ENCODE data around the gene ANKRD39.
A peak's percentile ranks its signal among the peaks of the same experiment; 100 is the strongest.
"Not testable (repeated sequence)": the region's sequence is repeated elsewhere in the genome, so short reads cannot be mapped to it uniquely, and the experiment has no call there.

The ANKRD39 gene

GRCh38 chr2:96869822-96870625 is 12.2 kb upstream of the ANKRD39 start, which contains the start of gene SEMA4C:
TSS of gene SEMA4C (minus strand) at chr2:96870080. CDS start at chr2:96867886, 2,194 bp downstream.
- DNase-seq, result peak; percentile 71

DNA sequence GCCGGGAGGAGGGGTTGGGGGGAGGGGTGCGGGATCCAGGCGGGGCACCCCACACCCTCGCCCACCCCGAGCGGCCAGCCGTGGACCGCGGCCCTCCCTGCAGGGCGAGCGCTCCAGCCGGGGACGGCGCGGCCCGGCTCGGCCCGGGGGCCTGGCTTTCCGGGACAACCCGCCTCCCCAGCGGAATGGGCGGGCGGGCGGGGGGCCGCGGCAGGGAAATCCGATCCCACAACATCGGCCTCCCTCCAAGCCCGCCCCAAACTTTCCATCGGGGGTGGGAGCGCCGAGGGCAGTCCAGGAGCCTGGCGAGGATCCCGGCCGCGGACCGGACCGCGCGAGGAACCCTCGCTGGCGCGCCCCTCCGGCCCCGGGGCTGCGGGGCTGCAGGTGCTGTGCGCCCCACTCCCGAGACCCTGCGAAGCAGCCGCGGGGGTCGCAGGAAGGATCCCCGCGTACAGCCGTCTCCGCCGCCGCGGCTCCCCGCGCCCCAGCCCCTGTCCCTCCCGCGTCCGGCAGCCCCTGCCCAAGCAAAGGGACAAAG is 11.5 kb upstream of the ANKRD39 start:
- peak; percentile 53 for DNase-seq

DNA sequence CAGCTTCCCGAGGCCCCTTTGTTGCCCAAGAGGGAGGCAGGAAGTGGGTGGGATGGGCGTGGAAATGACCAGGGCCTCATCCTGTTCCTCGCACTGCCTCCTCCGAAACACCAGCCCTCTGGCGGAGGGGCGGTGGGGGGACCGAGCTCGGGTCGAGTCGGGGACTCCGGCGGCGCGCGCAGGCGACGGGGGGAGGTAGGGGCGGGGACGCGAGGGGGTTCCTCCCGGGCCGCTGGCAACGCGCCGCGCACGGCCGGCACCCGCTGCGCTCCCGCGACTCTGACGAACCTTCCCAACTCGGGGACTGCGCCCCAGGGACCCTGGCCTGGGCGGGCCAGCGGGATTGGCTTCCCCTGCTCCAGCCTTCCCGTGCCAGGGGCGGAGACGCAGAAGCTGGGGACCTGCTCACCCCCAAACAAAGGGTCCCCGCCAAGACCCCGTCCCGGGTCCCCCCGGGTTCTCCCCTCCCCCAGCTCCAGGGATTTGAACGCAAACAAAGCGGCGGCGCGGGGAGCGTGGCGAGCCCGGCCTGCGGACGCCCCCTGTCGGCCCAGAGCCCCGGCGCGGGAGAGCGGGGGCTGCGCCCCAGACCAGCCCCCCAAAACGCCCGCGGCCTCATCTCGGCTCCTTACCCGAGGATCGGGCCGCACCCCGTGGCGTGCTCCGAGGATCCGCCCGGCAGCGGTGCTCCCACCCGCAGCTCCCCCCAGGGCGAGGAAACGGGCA is 10.9 kb upstream of the ANKRD39 start:
- peak; percentile 84 for DNase-seq

DNA sequence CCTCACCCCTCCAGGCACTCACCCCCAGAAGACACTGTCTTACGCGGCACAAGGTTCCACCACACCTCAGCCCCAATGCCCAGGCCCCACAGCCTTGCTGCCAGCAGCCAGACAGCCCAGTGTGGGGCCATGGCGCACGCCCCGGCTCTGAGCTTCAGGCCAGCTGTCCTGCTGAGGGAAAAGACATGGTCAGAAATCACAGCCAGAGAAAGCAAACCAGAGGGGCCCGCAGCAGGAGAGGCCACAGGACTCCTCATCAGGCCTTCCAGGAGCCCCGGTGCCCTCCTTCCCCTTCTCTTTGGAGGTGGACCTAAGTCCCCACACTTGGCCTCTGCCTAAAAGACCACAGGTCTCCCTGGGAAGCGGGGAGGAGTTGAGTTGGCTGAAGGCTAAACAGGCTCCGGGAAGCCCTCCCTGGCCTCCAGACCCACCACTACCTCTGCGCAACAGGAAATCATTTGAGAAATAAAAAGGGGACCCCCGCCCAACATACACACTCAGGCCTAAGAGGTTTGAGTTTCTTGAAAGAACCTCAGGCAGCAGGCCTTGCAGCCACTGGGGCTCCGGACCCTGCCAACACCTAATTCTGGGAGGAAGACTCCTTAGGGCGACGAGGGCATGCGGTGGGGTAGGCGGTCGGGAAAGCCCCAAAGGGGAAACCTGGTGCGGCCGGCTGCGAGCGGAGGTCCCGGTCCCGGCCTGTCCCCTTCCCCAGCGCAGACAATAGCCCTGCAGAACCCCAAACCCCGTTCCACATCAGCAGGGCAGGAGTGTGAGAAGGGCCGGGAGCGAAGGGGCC is 10.1 kb upstream of the ANKRD39 start:
- DNase-seq, result no peak

- no peak for DNase-seq
Measured at GRCh38 chr2:96866986-96867755, 9.4 kb upstream of the ANKRD39 start.

DNA sequence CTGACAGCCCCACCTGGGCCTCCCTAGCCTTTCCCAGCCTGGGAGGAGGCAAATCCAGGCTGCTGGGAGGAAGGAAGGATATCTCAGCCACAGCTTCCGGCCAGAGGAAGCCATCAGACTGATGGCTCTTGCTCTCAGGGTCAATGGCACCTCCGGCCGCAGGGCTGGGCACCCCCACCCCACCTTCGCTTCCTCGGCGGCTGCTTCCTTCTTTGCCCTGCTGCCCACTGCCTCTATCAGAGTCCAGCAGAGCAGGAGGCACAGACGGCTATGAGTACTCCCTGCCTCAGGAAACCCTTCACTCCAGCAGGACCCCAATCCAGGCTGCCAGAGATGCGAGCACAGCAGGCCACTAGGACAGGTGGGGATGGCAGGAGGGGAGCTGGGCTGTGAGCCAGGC is 8.8 kb upstream of the ANKRD39 start:
- no peak for DNase-seq

GRCh38 chr2:96866149-96866548 is 8.3 kb upstream of the ANKRD39 start:
- no peak for DNase-seq

DNA sequence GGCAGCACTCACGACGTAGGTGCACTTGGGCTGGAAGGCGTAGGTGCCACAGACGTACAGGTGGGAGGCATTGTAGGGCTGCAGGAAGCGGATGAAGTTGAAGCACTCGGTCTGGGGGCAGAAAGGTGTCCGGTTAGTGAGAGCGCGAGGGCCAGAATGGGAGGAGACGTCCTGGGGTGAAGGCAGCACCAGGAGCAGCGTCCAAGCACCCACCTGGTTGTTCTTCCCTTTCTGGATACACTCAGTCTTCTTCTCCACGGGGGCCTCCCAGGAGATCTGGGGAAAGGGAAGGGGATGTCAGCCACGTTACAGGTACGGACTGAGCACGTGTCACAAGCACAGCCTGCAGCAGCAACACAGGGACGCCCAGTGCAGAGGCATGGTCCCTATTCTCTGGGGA is 7.8 kb upstream of the ANKRD39 start:
- DNase-seq, result no peak

GRCh38 chr2:96864343-96865091 is 6.7 kb upstream of the ANKRD39 start:
- no peak for DNase-seq

DNA sequence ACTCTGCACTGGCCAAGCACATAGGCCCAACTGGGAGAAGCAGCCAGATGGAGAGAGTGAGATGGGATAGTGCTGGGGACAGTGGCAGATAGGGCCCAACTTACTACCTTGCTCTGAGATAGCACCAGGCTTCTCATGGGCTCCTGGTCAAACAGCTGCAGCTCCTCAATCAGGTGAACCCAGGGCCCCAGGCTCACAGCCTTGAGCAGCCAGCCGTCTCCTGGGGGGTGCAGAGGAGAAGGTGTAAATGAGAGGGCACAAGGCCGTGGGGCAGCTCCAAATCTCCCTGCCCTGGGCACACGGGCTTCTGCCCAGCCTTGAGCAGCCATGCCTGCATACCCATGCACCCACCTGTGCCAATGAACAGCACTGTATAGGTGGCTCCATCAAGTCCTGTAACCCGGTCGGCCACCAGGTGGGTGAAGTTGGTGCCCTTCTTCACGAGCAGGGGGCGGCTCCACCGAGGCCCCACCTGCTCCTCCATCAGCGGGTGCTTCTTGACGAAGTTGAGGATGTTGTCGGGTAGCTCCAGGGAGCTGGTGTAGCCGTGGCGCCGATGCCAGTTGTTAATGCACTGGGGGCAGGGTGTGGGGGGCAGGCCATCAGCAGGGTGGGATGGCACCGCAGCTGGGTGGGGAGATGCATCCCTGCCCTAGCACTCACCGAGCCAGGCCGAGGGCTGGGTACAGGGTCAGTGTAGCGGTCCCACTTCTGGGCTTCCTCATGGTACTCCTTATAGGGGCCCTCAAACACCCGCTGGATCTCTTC is 5.9 kb upstream of the ANKRD39 start:
- DNase-seq, result no peak

GRCh38 chr2:96863056-96863455 is 5.2 kb upstream of the ANKRD39 start:
- DNase-seq, result not testable (repeated sequence)

DNA sequence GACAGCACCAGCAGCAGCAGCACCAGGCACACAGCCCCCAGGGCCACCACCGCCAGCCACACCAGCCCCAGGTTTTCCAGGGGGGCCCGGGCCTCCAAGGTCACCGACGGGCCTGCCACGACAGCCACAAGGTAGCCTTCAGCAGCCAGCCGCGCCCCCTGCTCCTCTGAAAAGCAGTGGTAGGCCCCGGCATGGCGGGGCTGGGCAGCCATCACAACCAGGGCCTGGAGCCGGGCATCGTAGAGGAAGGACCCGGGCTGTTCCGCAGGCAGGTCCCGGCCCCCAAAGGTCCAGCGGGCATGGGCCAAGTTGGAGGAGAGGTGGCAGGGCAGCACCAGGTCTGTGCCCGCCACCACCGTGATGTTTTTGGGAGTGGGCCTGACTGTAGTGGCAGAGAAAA is 3.3 kb upstream of the ANKRD39 start:
- DNase-seq, result no peak

- DNase-seq, result no peak
Measured at GRCh38 chr2:96860065-96861029, 2.5 kb upstream of the ANKRD39 start.

GRCh38 chr2:96859681-96860064 is 1.9 kb upstream of the ANKRD39 start:
- DNase-seq, result no peak

GRCh38 chr2:96859099-96859649 is 1.4 kb upstream of the ANKRD39 start:
- DNase-seq, result no peak

DNA sequence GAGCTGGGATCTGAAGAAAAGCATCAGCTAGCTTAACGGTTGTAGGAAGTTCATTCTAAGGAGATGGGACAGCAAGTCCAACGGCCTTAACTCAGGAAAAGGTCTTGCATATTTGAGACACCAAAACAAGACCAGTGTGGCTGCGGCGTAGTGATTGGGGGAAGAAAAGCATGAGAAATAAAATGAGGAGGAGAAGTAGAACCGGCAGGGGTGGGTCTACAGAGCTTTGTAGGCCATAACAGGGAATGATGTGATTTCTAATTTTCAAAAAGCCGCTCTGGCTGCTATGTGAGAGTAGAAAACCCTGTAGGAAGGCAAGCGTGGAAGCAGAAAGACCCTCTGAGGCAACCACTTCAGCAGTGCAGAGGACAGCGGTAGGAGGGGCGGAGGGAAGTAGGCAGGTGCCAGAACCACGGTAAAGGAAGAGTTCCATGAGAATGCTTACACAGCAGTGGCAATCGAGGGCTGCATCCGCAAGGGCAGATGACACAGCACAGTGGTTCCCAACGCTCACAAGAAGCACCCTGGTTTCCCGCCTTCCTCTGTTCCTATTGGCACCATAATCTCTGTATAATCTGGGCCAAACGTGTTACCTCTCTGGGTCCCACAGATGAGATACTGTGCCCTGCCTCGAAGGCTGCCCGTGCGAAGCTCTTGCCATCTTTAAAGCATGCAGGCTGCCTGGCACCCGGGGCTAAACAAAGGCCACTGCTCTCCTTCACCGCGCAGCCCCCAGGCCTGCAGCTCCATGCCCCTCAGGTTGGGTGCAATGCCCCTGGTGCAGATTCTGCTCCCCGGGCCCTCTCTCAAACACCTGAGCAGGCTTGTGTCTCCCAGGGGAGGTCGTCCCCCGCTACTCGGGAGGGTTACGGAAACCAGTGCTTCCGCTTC is 795 bp downstream of the ANKRD39 start:
- peak; percentile 75 for DNase-seq

DNA sequence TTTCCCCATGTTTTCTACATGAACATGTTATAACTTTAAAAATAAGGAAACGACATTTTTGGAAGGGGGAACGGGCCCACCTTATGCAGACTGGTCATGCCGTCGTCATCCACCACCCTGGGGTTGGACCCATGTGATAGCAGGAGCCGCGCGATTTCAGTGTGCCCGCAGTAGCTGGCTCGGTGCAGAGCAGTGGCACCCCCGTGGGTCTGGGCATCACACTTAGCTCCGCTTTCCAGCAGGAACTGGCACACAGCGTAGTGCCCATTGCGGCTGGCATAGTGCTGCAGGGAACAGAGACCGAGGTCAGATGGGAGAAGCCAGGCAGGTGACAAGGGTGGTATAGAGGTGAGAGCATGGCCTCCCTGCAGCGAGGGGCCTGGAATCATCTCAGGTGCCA is 4.5 kb downstream of the ANKRD39 start:
- no peak for DNase-seq

GRCh38 chr2:96852667-96853066 is 5.1 kb downstream of the ANKRD39 start:
- no peak for DNase-seq

Data from NCI-H146 (cell line).